Retinal pigment epithelial cell (primary cell): ENCODE data around the gene KRTAP10-9.
"Not testable (repeated sequence)": the region's sequence is repeated elsewhere in the genome, so short reads cannot be mapped to it uniquely, and the experiment has no call there.

Experiments
- DNase-seq: peaks from one replicate; pipeline ENCODE4 v3.0.0-alpha.2; 2010; ENCODE audit warnings: low read depth
- H3K4me3 ChIP-seq: 2 replicates; pipeline ENCODE4 v1.5.1; 2011; ENCODE audit warnings: mild to moderate bottlenecking, low read length, control low read depth, moderate library complexity
- TF ChIP-seq, protein P1 (sequence below): conservative IDR thresholded peaks from 2 replicates; pipeline ENCODE4 v1.5.1; 2011; ENCODE audit warnings: low read depth, low read length, control low read depth, inconsistent platforms

The KRTAP10-9 gene, protein sequence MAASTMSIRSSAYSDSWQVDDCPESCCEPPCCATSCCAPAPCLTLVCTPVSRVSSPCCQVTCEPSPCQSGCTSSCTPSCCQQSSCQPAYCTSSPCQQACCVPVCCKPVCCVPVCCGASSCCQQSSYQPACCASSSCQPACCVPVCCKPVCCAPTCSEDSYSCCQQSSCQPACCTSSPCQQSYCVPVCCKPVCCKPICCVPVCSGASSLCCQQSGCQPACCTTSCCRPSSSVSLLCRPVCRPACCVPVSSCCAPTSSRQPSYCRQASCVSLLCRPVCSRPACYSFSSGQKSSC

DNA sequence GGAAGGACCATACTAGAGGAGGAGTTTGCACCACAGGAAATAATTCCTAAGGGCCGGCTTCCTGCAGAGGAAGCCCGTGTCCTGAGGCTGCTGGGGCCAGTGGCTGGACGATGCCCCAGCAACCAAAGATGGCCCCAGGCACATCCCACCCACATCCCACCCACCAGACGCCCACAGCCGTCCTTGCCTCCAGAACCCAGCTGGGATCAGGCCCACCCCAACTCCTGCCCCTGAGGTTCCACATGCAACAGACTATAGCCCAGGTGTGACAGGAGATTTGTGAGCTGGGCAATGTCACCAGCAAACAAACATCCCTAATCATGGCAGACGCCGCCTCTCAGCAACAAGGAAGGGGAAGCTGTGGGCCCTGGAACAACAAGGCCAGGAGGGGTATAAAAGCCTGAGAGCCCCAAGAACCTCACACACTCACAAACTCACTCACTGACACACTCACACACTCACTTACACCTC, at the start of gene KRTAP10-9:
KRTAP10-9 (plus strand) TSS at position 421 of the 471 bp plus-strand sequence. CDS start 79 bp downstream, outside the sequence.
- TF ChIP-seq, protein P1, sequence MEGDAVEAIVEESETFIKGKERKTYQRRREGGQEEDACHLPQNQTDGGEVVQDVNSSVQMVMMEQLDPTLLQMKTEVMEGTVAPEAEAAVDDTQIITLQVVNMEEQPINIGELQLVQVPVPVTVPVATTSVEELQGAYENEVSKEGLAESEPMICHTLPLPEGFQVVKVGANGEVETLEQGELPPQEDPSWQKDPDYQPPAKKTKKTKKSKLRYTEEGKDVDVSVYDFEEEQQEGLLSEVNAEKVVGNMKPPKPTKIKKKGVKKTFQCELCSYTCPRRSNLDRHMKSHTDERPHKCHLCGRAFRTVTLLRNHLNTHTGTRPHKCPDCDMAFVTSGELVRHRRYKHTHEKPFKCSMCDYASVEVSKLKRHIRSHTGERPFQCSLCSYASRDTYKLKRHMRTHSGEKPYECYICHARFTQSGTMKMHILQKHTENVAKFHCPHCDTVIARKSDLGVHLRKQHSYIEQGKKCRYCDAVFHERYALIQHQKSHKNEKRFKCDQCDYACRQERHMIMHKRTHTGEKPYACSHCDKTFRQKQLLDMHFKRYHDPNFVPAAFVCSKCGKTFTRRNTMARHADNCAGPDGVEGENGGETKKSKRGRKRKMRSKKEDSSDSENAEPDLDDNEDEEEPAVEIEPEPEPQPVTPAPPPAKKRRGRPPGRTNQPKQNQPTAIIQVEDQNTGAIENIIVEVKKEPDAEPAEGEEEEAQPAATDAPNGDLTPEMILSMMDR, result no peak
- no peak for DNase-seq
- H3K4me3 ChIP-seq, result no peak within 1 kb of the TSS

DNA sequence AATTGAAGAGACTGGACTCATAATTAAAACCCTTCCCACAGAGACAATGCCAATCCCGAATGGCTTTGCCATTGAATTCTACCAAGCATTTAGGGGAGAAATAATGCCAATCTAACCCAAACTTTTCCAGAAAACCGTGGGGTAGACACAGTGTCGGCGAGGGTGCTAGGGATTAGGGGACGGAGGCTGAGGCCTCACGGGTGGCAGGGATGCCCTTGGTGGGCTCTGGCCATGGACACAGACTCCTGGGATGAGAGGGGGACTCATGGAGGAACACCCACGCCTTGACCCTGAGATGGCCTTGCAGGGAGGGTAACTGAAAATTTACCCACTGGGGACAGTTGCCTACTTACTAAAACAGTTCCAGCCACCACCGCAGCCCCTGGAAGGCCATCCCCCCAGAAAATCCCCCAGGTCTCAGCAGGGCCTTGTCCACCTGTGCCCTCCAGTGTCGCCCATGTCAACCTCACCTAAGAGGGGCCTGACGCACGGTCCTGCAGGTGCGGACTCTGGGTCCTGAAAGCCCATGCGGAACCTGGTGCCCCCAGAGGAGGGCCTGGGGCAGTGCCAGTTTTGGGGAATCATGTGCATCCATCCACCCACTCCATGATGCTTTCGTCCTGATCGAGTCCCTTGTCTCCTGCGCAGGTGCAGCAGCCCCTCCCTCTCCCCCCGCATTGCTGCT, 48.4 kb upstream of the KRTAP10-9 start:
- TF ChIP-seq, protein P1, result no peak
- no peak for DNase-seq
- H3K4me3 ChIP-seq, result no peak overlapping the region

DNA sequence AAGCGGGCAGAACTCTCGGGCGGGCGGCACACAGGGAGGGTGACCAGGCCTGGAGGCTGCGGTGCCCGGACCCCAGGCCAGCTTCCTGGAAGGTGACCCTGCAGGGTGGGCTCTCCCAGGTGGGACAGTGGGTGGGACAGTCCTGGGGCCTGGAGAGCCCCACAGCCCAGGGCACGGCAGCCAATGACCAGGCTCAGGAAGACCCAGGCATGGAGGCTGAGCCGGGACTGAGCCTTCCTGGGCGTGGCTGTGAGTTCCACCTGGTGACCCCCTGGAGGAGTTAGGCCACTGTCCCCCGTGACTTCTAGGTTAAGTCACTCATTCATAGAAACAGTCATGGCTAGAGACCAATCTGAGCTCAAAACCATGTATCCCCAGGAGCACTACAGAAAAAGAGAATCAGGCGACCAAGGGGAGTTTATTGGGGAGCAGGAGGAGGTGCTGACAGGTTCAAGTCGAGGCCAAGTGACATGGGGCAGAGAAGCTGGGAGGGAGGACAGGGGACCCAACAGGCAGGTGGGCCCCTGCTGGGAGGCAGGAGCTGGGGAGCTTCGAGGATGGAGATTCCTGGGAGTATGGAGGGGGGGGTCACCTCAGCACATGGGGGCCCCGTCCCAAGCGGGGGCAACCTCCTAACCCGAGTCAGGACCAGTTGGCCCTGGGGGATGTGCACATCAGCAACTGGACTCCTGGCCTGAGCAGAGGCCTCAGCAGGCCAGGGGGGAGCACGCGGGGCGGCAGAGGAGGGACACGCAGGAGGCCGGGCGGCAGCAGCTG, 47.6 kb upstream of the KRTAP10-9 start:
- no peak for DNase-seq
- TF ChIP-seq, protein P1, result no peak
- H3K4me3 ChIP-seq, result no peak overlapping the region

DNA sequence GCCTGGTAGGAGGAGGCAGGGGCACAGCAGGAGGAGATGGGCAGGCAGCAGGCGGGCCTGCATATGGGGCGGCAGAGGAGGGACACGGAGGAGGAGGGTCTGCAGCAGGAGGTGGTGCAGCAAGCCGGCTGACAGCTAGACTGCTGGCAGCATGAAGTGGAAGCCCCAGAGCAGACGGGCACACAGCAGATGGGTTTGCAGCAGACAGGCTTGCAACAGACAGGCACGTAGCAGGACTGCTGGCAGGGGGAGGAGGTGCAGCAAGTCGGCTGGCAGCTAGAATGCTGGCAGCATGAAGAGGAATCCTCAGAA, 47.1 kb upstream of the KRTAP10-9 start:
- no peak overlapping the region for H3K4me3 ChIP-seq
- no peak for DNase-seq
- TF ChIP-seq, protein P1, result no peak

DNA sequence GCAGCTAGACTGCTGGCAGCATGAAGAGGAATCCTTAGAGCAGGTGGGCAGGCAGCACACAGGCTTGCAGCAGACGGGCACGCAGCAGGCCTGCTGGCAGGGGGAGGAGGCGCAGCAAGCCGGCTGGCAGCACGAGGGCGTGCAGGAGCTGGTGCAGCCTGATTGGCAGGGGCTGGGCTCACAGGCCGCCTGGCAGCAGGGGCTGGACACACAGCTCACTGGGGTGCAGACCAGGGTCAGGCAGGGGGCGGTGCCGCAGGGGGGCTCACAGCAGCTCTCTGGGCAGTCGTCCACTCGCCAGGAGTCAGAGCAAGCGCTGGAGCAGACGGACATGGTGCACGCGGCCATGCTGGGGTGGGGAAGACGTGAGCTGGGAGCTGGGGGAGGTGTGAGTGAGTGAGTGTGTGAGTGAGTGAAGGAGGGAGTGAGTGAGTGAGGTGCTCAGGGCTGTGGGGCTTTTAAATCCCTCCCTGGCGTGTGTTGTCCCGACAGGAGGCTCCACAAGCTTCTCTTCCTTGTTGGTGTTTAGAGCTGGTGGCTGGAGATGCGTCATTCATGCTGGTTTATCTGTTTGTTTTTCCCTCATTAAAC, 46.6 kb upstream of the KRTAP10-9 start, which contains the start of gene KRTAP10-5:
KRTAP10-5 (minus strand) TSS at position 374 of the 591 bp plus-strand sequence; CDS start at position 348, 26 bp downstream.
- DNase-seq, H3K4me3 ChIP-seq: not testable (repeated sequence)

DNA sequence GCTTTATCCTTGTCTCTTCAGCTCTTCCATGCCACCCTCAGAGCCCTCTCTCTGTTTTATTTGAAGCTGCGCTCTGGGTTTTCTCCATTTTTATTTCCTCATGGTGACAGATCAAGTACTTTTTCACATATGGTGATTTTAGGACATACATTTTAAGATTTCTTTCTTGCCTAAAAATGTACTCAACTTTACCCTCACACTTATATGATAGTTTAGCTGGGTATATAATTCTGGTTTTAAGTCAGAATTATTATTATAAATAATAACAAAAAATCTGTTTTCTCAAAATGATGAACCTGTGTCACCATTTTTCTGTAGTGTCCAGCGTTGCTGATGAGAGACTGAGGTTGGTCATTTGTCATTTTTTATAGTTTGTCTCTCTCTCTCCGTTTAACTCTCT, 45.7 kb upstream of the KRTAP10-9 start:
- no peak for DNase-seq
- TF ChIP-seq, protein P1, result no peak

DNA sequence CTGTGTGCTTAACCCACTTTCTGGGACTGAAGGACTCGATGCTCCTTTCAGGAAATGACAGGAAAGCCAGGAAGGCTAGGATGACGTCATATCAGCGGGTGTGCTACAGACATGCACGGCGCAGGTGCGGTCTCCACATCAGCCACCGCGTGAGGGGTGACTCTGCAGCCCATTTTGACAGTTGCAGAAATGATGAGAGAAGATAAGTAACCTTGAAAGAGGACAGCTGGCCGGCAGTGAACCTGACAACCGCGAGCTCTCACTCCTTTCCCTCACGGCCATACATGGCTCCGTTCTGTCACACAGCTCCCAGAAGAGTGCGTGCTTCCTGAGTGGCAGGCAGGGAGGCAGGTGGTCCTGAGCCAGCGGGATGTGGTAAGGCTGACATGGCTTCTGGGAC, 44.8 kb upstream of the KRTAP10-9 start:
- TF ChIP-seq, protein P1, result no peak
- no peak overlapping the region for H3K4me3 ChIP-seq
- no peak for DNase-seq

More for the DNA sequence above, 45.7 kb upstream of the KRTAP10-9 start:
- H3K4me3 ChIP-seq, result no peak overlapping the region
